ENCODE measurements around the gene CLINT1. TPM values are rescaled to one million over a fixed set of nuclear protein-coding genes. Genes with fewer than 3 reads are reported as not detected.

Gene CLINT1
- total RNA-seq, 1 experiment from 2014 or later, result 69.2 TPM

DNA sequence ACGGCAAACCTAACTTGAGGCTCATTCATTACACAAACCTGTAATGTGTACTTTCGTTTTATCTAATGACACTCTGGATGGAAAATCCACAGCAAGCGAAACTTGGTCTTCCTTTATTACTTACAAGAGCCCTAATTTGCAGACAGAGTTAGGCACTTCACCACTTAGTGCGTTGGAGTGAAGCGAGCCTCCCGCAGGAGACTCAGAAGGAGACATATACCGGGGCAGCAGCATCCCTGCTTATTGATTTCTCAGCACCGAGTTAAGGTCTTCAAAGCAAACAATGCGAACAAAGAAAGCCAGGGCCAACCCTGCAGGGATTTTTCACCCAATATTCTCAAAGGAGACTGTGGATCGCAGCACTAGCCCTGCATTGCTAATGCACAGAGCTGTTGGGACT is 86.8 kb downstream of the CLINT1 start:
- no peaks in the 10 kb centered on the region for H3K27me3 ChIP-seq (ENCODE audit: insufficient read depth, low read length)
- CTCF ChIA-PET, result no interaction called here
- intact Hi-C loops (cut with micrococcal nuclease), result no loop called here
- no peak for DNase-seq (ENCODE audit: low read depth, low spot score)
- H3K4me1 ChIP-seq (ENCODE audit: control insufficient read depth in 1 of 2, insufficient read depth in 2 of 2, low read length in 2 of 2), result no peaks in the 10 kb centered on the region
- H3K9ac ChIP-seq (ENCODE audit: low read length), result no peak overlapping the region
- no peaks in the 10 kb centered on the region for H3K9me2 ChIP-seq (ENCODE audit: insufficient read depth)
- H3K27ac ChIP-seq (ENCODE audit: low read depth, low read length), result no peak overlapping the region
- no peaks in the 10 kb centered on the region for H3K9me3 ChIP-seq (ENCODE audit: control insufficient read depth in 1 of 2, insufficient read depth in 1 of 2, low read depth in 1 of 2, low read length in 2 of 2)
- no peaks in the 10 kb centered on the region for H3K36me3 ChIP-seq (ENCODE audit: control insufficient read depth in 1 of 2, insufficient read depth in 2 of 2, low read length in 2 of 2)
- TF ChIP-seq CBX3 (IDR thresholded peaks at IDR 0.05; ENCODE audit: low read depth) (no peak), EZH2 (IDR thresholded peaks at IDR 0.05) (no peak), RAD21 (IDR thresholded peaks at IDR 0.05; ENCODE audit: low read depth) (no peak), SP1 (IDR thresholded peaks at IDR 0.05; ENCODE audit: low read depth) (no peak), ELF1 (IDR thresholded peaks at IDR 0.05; ENCODE audit: borderline replicate concordance, low read depth) (no peak), CEBPB (IDR thresholded peaks at IDR 0.05; ENCODE audit: low read depth) (no peak), TCF7L2 (IDR thresholded peaks at IDR 0.05; ENCODE audit: borderline replicate concordance, extremely low read depth, insufficient read depth, insufficient read length) (no peak), SIN3A (IDR thresholded peaks at IDR 0.05; ENCODE audit: low read depth) (no peak), EGR1 (IDR thresholded peaks at IDR 0.05; ENCODE audit: low read depth) (no peak), SRF (IDR thresholded peaks at IDR 0.05; ENCODE audit: low read depth) (no peak)
- TF ChIP-seq, protein P1, sequence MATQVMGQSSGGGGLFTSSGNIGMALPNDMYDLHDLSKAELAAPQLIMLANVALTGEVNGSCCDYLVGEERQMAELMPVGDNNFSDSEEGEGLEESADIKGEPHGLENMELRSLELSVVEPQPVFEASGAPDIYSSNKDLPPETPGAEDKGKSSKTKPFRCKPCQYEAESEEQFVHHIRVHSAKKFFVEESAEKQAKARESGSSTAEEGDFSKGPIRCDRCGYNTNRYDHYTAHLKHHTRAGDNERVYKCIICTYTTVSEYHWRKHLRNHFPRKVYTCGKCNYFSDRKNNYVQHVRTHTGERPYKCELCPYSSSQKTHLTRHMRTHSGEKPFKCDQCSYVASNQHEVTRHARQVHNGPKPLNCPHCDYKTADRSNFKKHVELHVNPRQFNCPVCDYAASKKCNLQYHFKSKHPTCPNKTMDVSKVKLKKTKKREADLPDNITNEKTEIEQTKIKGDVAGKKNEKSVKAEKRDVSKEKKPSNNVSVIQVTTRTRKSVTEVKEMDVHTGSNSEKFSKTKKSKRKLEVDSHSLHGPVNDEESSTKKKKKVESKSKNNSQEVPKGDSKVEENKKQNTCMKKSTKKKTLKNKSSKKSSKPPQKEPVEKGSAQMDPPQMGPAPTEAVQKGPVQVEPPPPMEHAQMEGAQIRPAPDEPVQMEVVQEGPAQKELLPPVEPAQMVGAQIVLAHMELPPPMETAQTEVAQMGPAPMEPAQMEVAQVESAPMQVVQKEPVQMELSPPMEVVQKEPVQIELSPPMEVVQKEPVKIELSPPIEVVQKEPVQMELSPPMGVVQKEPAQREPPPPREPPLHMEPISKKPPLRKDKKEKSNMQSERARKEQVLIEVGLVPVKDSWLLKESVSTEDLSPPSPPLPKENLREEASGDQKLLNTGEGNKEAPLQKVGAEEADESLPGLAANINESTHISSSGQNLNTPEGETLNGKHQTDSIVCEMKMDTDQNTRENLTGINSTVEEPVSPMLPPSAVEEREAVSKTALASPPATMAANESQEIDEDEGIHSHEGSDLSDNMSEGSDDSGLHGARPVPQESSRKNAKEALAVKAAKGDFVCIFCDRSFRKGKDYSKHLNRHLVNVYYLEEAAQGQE (IDR thresholded peaks at IDR 0.05; ENCODE audit: low read depth), result no peak
- no peak overlapping the region for H3K4me3 ChIP-seq (replicated peaks in 1 of 2; ENCODE audit: low read depth in 1 of 2, low read length in 2 of 2)
- no peak overlapping the region for H3K4me2 ChIP-seq (ENCODE audit: low read length)
- RAD21 ChIA-PET (ENCODE audit: low non-redundant PET in 1 of 2, low total read pairs in 2 of 2, uncharacterized antibody in 2 of 2, unreplicated experiment in 2 of 2), result no interaction called here
- no TSS peak for BruUV-seq (replicated peaks)
- H2AFZ ChIP-seq (ENCODE audit: low read depth, low read length, poor library complexity, severe bottlenecking), result no peak overlapping the region
- POLR2A ChIA-PET, result no interaction called here
- H4K20me1 ChIP-seq (ENCODE audit: insufficient read depth), result no peaks in the 10 kb centered on the region
- no peaks in the 10 kb centered on the region for H3K79me2 ChIP-seq (ENCODE audit: insufficient read depth, low read length)
- no peak for ATAC-seq

Data from HCT116 (cell line).